HG03432 (cell line): Measurements from ENCODE around the gene MAP3K9.

Experiments
- ATAC-seq: cut with Tn5 transposase; IDR thresholded peaks from one replicate; pipeline ENCODE4 v1.9.1; 2021; ENCODE audit warnings: mild to moderate bottlenecking, moderate library complexity; ENCODE audit not compliant: unreplicated experiment

Gene MAP3K9

GRCh38 chr14:70702161-70702560 lies 107.2 kb downstream of the MAP3K9 start:
- no peak for ATAC-seq

DNA sequence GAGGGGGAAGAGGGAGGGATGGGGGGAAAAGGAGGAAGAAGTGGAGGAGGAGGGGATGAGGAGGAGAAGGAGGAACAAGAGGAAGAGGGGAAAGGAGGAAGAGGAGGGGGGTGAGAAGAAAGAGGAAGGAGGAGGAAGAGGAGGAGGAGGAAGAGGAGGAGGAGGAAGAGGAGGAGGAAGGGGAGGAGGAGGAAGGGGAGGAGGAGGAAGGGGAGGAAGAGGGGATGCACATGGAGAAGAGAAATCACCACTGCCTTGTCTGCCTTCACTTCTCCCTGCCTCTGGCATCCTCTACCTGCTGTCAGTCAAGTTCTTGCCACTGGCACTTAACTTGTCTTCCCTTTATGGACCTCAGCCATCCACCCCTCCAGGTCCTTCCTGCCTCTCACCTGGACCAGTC lies 107.7 kb downstream of the MAP3K9 start:
- no peak for ATAC-seq

DNA sequence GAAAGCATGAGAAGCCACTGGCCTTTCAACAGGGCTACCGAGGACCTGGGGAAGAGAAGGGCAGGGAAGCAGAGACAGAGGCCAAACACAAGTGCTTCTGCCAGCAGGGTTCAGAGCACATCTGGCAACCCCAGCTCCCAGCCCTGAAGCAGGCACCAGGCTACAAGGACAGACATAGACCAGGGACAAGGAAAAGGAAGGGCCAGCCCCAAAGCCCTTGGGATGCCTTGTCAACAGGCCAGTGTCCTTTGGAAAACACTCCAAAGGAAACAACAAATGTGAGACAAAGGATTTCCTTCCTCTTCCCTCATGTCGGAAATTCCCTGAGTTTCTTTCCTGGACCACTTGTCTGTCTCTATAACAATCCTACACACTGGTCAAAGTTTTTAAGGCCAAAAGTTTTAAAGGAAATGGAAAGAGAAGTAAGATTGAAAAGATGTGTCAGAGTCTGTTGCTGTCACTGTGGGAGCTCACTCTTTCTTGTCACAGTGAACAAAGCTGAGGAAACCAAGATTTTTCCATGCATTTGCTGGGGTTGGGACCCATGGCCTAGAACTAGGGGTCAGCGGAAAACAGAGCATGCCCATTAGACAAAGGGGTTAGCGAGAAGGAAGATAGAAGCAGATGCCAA lies 108.2 kb downstream of the MAP3K9 start:
- no peak for ATAC-seq

GRCh38 chr14:70699646-70700045 lies 109.7 kb downstream of the MAP3K9 start:
- no peak for ATAC-seq

GRCh38 chr14:70698288-70698687 lies 111.0 kb downstream of the MAP3K9 start:
- ATAC-seq: no peak

- no peak for ATAC-seq
Measured at GRCh38 chr14:70697701-70698100, 111.6 kb downstream of the MAP3K9 start.

GRCh38 chr14:70696026-70696425 lies 113.3 kb downstream of the MAP3K9 start:
- no peak for ATAC-seq

- ATAC-seq: no peak
Measured at GRCh38 chr14:70692210-70692609, 117.1 kb downstream of the MAP3K9 start.

DNA sequence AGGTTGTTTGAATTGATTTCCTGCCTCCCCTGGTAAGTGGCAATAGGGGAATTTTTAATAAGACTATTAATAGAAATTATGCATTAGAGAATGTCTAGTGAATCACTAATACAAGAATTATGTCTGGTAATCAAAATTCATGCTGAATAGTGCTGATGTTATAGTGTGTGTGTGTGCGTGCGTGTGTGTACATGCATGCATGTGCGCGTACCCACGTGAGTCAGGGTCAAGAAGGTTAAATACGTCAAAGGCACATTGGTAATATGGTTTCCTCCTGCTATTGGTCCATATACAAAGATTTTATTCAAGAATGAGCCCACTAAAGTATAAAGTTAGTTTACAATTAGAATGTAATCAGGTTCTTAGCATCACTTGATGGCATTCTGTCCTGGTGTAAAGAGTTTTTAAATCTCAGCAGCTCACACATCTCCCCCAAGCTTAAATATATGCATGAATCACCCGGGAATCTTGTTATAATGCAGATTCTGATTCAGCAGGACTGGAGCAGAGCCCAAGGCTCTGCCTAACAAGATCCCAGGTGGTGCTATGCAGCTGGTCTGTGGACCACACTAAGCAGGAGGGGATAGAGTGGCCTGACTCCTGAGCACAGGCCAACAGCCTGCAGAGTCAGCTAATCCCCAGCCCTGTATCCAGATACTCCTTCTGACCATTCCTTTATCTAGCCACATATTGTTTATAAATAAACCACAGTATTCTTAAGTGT lies 123.7 kb downstream of the MAP3K9 start:
- ATAC-seq: no peak

DNA sequence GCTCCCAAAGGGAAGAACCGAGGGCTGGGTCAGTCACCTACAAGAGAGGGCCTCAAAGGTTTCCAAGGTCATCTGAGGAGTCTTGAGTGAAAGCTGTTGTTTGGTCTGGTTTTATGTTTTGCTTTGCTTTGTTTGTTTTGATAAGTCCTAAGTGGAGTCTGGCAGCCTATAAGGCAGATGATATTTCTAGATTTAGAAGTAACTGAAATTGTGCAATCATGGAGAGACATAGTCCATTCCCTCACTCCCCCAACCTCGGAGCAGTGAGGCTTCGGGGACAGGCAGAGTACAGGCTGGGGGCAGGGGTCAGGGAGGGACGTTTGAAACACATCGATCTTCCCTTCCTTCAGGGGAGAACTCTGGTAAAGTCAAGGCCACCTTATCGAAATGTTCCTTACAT lies 125.3 kb downstream of the MAP3K9 start:
- no peak for ATAC-seq

DNA sequence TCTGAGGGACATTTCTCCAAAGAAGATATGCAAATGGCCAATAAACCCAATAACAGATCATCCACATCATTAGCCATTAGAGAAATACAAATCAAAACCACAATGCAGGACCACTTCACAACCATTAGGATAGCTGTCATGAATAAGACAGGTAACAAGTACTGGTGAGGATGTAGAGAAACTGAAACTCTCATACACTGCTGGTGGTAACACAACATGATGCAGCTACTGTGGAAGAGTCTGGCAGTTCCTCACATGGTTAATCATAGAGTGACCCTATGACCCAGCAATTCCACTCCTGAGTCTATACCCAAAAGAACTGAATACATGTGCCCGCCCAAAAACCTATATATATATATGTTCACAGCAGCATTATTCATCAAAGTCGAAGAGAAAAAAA lies 128.6 kb downstream of the MAP3K9 start:
- ATAC-seq: no peak

DNA sequence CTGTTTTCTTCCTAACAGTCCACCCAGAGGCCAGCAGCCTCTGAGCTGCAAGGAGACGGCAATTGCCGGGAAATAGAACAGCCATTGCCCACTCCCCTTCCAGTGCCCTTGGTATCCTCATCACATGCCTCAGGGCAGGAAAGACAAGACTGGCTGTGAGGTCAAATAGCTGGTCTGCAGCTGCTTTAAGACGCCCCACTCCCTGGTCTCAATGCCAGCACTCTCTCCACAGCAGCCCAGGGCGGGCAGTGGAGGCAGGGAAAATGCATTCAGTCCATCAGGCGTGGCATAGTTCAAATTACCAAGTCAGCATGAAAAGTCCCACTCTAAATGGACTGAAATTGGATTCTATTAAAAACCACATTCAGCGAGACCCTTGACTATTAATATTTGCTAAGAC lies 132.0 kb downstream of the MAP3K9 start:
- no peak for ATAC-seq
